HG02852 (cell line): Measurements from ENCODE around the gene ZFP36L1.

Experiments
- ATAC-seq: cut with Tn5 transposase; IDR thresholded peaks from one replicate; pipeline ENCODE4 v1.9.1; 2021; ENCODE audit warnings: mild to moderate bottlenecking, moderate library complexity; ENCODE audit not compliant: unreplicated experiment

Gene ZFP36L1

GRCh38 chr14:68784978-68785533, 7.8 kb downstream of the ZFP36L1 start:
- ATAC-seq = no peak

- no peak for ATAC-seq
These were observed 8.5 kb downstream of the ZFP36L1 start for GRCh38 chr14:68784226-68784910.

GRCh38 chr14:68783408-68784225, 9.2 kb downstream of the ZFP36L1 start:
- ATAC-seq = no peak

- ATAC-seq = no peak
These were observed 10.5 kb downstream of the ZFP36L1 start for GRCh38 chr14:68782091-68782981.

- no peak for ATAC-seq
These were observed 11.5 kb downstream of the ZFP36L1 start for GRCh38 chr14:68781161-68782021.

GRCh38 chr14:68780358-68781160, 12.3 kb downstream of the ZFP36L1 start:
- ATAC-seq = no peak

GRCh38 chr14:68779761-68780323, 13.0 kb downstream of the ZFP36L1 start:
- ATAC-seq = no peak

- no peak for ATAC-seq
These were observed 15.2 kb downstream of the ZFP36L1 start for GRCh38 chr14:68777644-68778043.

GRCh38 chr14:68775614-68776126, 17.2 kb downstream of the ZFP36L1 start:
- no peak for ATAC-seq

- no peak for ATAC-seq
These were observed 17.9 kb downstream of the ZFP36L1 start for GRCh38 chr14:68774771-68775613.

- no peak for ATAC-seq
These were observed 20.0 kb downstream of the ZFP36L1 start for GRCh38 chr14:68772761-68773381.

- no peak for ATAC-seq
These were observed 21.2 kb downstream of the ZFP36L1 start for GRCh38 chr14:68771631-68772030.

GRCh38 chr14:68770553-68771286, 22.1 kb downstream of the ZFP36L1 start:
- no peak for ATAC-seq

- no peak for ATAC-seq
These were observed 22.8 kb downstream of the ZFP36L1 start for GRCh38 chr14:68770051-68770450.

- no peak for ATAC-seq
These were observed 24.6 kb downstream of the ZFP36L1 start for GRCh38 chr14:68768316-68768715.

GRCh38 chr14:68767248-68767645, 25.6 kb downstream of the ZFP36L1 start:
- no peak for ATAC-seq
